ENCODE data around the gene MMP1.

Gene MMP1

GRCh38 chr11:102831128-102831488 is 33.1 kb upstream of the MMP1 start:
- Histone ChIP-seq H3K4me3 (ENCODE audit: low read length) (no peak overlapping the region), H3K9me3 (replicated peaks; ENCODE audit: low read length) (no peaks in the 10 kb centered on the region), H3K4me2 (ENCODE audit: low read length) (no peak overlapping the region), H3K36me3 (ENCODE audit: insufficient read depth, low read length) (no peaks in the 10 kb centered on the region), H3K4me1 (ENCODE audit: control insufficient read depth, insufficient read depth, low read length) (peaks cover 7% of the 10 kb centered on the region), H3K27me3 (ENCODE audit: control insufficient read depth, insufficient read depth, low read length) (peaks cover 12% of the 10 kb centered on the region), H3K9ac (ENCODE audit: low read depth, low read length) (no peak overlapping the region)

- H3K27me3 ChIP-seq (ENCODE audit: control insufficient read depth, insufficient read depth, low read length): peaks cover 9% of the 10 kb centered on the region
- H3K4me1 ChIP-seq (ENCODE audit: control insufficient read depth, insufficient read depth, low read length): no peaks in the 10 kb centered on the region
- H3K4me2 ChIP-seq (ENCODE audit: low read length): no peak overlapping the region
- H3K9ac ChIP-seq (ENCODE audit: low read depth, low read length): no peak overlapping the region
- H3K4me3 ChIP-seq (ENCODE audit: low read length): no peak overlapping the region
- no peaks in the 10 kb centered on the region for H3K9me3 ChIP-seq (replicated peaks; ENCODE audit: low read length)
- H3K36me3 ChIP-seq (ENCODE audit: insufficient read depth, low read length): no peaks in the 10 kb centered on the region
Measured at GRCh38 chr11:102830001-102830727, 32.2 kb upstream of the MMP1 start.

- Histone ChIP-seq H3K27me3 (ENCODE audit: control insufficient read depth, insufficient read depth, low read length) (peaks cover 9% of the 10 kb centered on the region), H3K9me3 (replicated peaks; ENCODE audit: low read length) (no peaks in the 10 kb centered on the region), H3K4me1 (ENCODE audit: control insufficient read depth, insufficient read depth, low read length) (no peaks in the 10 kb centered on the region), H3K36me3 (ENCODE audit: insufficient read depth, low read length) (no peaks in the 10 kb centered on the region), H3K9ac (ENCODE audit: low read depth, low read length) (no peak overlapping the region), H3K4me3 (ENCODE audit: low read length) (no peak overlapping the region), H3K4me2 (ENCODE audit: low read length) (no peak overlapping the region)
Measured at GRCh38 chr11:102829316-102830000, 31.5 kb upstream of the MMP1 start.

GRCh38 chr11:102824556-102824955 is 26.6 kb upstream of the MMP1 start:
- Histone ChIP-seq H3K4me2 (ENCODE audit: low read length) (no peak overlapping the region), H3K9ac (ENCODE audit: low read depth, low read length) (no peak overlapping the region), H3K4me1 (ENCODE audit: control insufficient read depth, insufficient read depth, low read length) (no peaks in the 10 kb centered on the region), H3K9me3 (replicated peaks; ENCODE audit: low read length) (no peaks in the 10 kb centered on the region), H3K36me3 (ENCODE audit: insufficient read depth, low read length) (no peaks in the 10 kb centered on the region), H3K27me3 (ENCODE audit: control insufficient read depth, insufficient read depth, low read length) (peaks cover 32% of the 10 kb centered on the region), H3K4me3 (ENCODE audit: low read length) (no peak overlapping the region)

- no peak overlapping the region for H3K4me3 ChIP-seq (ENCODE audit: low read length)
- H3K4me2 ChIP-seq (ENCODE audit: low read length): no peak overlapping the region
- H3K9me3 ChIP-seq (replicated peaks; ENCODE audit: low read length): no peaks in the 10 kb centered on the region
- no peak overlapping the region for H3K9ac ChIP-seq (ENCODE audit: low read depth, low read length)
- peaks cover 33% of the 10 kb centered on the region for H3K27me3 ChIP-seq (ENCODE audit: control insufficient read depth, insufficient read depth, low read length)
- H3K4me1 ChIP-seq (ENCODE audit: control insufficient read depth, insufficient read depth, low read length): no peaks in the 10 kb centered on the region
- no peaks in the 10 kb centered on the region for H3K36me3 ChIP-seq (ENCODE audit: insufficient read depth, low read length)
Measured at GRCh38 chr11:102819491-102819890, 21.5 kb upstream of the MMP1 start.

- no peaks in the 10 kb centered on the region for H3K36me3 ChIP-seq (ENCODE audit: insufficient read depth, low read length)
- no peaks in the 10 kb centered on the region for H3K9me3 ChIP-seq (replicated peaks; ENCODE audit: low read length)
- no peak overlapping the region for H3K9ac ChIP-seq (ENCODE audit: low read depth, low read length)
- no peak overlapping the region for H3K4me3 ChIP-seq (ENCODE audit: low read length)
- H3K4me1 ChIP-seq (ENCODE audit: control insufficient read depth, insufficient read depth, low read length): no peaks in the 10 kb centered on the region
- no peak overlapping the region for H3K4me2 ChIP-seq (ENCODE audit: low read length)
- peaks cover 24% of the 10 kb centered on the region for H3K27me3 ChIP-seq (ENCODE audit: control insufficient read depth, insufficient read depth, low read length)
Measured at GRCh38 chr11:102813484-102813883, 15.5 kb upstream of the MMP1 start.

- Histone ChIP-seq H3K9ac (ENCODE audit: low read depth, low read length) (no peak overlapping the region), H3K4me3 (ENCODE audit: low read length) (no peak overlapping the region), H3K4me1 (ENCODE audit: control insufficient read depth, insufficient read depth, low read length) (no peaks in the 10 kb centered on the region), H3K36me3 (ENCODE audit: insufficient read depth, low read length) (no peaks in the 10 kb centered on the region), H3K4me2 (ENCODE audit: low read length) (no peak overlapping the region), H3K27me3 (ENCODE audit: control insufficient read depth, insufficient read depth, low read length) (peaks cover 24% of the 10 kb centered on the region), H3K9me3 (replicated peaks; ENCODE audit: low read length) (no peaks in the 10 kb centered on the region)
Measured at GRCh38 chr11:102812188-102812587, 14.2 kb upstream of the MMP1 start.

- Histone ChIP-seq H3K4me3 (ENCODE audit: low read length) (no peak overlapping the region), H3K9ac (ENCODE audit: low read depth, low read length) (no peak overlapping the region), H3K36me3 (ENCODE audit: insufficient read depth, low read length) (no peaks in the 10 kb centered on the region), H3K4me1 (ENCODE audit: control insufficient read depth, insufficient read depth, low read length) (no peaks in the 10 kb centered on the region), H3K9me3 (replicated peaks; ENCODE audit: low read length) (no peaks in the 10 kb centered on the region), H3K27me3 (ENCODE audit: control insufficient read depth, insufficient read depth, low read length) (peaks cover 24% of the 10 kb centered on the region), H3K4me2 (ENCODE audit: low read length) (no peak overlapping the region)
Measured at GRCh38 chr11:102810950-102811660, 13.1 kb upstream of the MMP1 start.

GRCh38 chr11:102809971-102810370 is 12.0 kb upstream of the MMP1 start:
- Histone ChIP-seq H3K9ac (ENCODE audit: low read depth, low read length) (no peak overlapping the region), H3K36me3 (ENCODE audit: insufficient read depth, low read length) (no peaks in the 10 kb centered on the region), H3K9me3 (replicated peaks; ENCODE audit: low read length) (no peaks in the 10 kb centered on the region), H3K27me3 (ENCODE audit: control insufficient read depth, insufficient read depth, low read length) (peaks cover 24% of the 10 kb centered on the region), H3K4me3 (ENCODE audit: low read length) (no peak overlapping the region), H3K4me2 (ENCODE audit: low read length) (no peak overlapping the region), H3K4me1 (ENCODE audit: control insufficient read depth, insufficient read depth, low read length) (no peaks in the 10 kb centered on the region)

- Histone ChIP-seq H3K4me1 (ENCODE audit: control insufficient read depth, insufficient read depth, low read length) (no peaks in the 10 kb centered on the region), H3K4me2 (ENCODE audit: low read length) (no peak overlapping the region), H3K27me3 (ENCODE audit: control insufficient read depth, insufficient read depth, low read length) (peaks cover 18% of the 10 kb centered on the region), H3K36me3 (ENCODE audit: insufficient read depth, low read length) (no peaks in the 10 kb centered on the region), H3K4me3 (ENCODE audit: low read length) (no peak overlapping the region), H3K9me3 (replicated peaks; ENCODE audit: low read length) (no peaks in the 10 kb centered on the region), H3K9ac (ENCODE audit: low read depth, low read length) (no peak overlapping the region)
Measured at GRCh38 chr11:102807921-102808320, 10.0 kb upstream of the MMP1 start.

GRCh38 chr11:102806296-102806695 is 8.3 kb upstream of the MMP1 start:
- H3K9me3 ChIP-seq (replicated peaks; ENCODE audit: low read length): no peaks in the 10 kb centered on the region
- H3K4me1 ChIP-seq (ENCODE audit: control insufficient read depth, insufficient read depth, low read length): peaks cover 5% of the 10 kb centered on the region
- H3K9ac ChIP-seq (ENCODE audit: low read depth, low read length): no peak overlapping the region
- no peaks in the 10 kb centered on the region for H3K36me3 ChIP-seq (ENCODE audit: insufficient read depth, low read length)
- peaks cover 10% of the 10 kb centered on the region for H3K27me3 ChIP-seq (ENCODE audit: control insufficient read depth, insufficient read depth, low read length)
- no peak overlapping the region for H3K4me3 ChIP-seq (ENCODE audit: low read length)
- no peak overlapping the region for H3K4me2 ChIP-seq (ENCODE audit: low read length)
